Measurements from ENCODE around the gene CDC42BPA.

- TF ChIP-seq TCF7 (CRISPR knock-in tag; IDR thresholded peaks at IDR 0.05; ENCODE audit: low read depth) (no peak), FOXP4 (CRISPR knock-in tag; IDR thresholded peaks at IDR 0.05) (no peak), CTCF (IDR thresholded peaks at IDR 0.05) (no peak), ZNF121 (CRISPR knock-in tag; IDR thresholded peaks at IDR 0.05) (no peak), E2F1 (CRISPR knock-in tag; IDR thresholded peaks at IDR 0.05) (no peak)
Measured at GRCh38 chr1:226948996-226949395, 369.3 kb downstream of the CDC42BPA start.
